HEK293 (cell line): ENCODE data around the gene RAB6D.

ENCODE experiments used
- CTCF ChIA-PET: fragments of 350-600 bp; formaldehyde crosslinking; extraction: SDS; loops from one replicate; lab custom pipeline; 2021; ENCODE audit warnings: antibody characterized with exemption; lab: Yijun Ruan, JAX
- POLR2A ChIA-PET: fragments of 300-600 bp; formaldehyde crosslinking; extraction: SDS; loops from one replicate; lab custom pipeline; 2020; ENCODE audit warnings: antibody characterized with exemption, inconsistent platforms; lab: Yijun Ruan, JAX
- H3K27ac ChIP-seq: fragments of 200-500 bp; sonication (Bioruptor generic); 2 replicates; pipeline ENCODE4 v1.5.1; 2014; ENCODE audit warnings: low read depth, low read length, control low read depth, inconsistent platforms; ENCODE audit errors: extremely low read depth
- H3K36me3 ChIP-seq, 2 experiments: fragments of 200-500 bp in 1 of 2; sonication (Bioruptor generic) in 1 of 2; 1 replicate in 1 of 2; 2 replicates in 1 of 2; pipeline ENCODE4 v1.5.1; 2014 to 2017; ENCODE audit warnings: inconsistent platforms in 2 of 2, low read length in 2 of 2; ENCODE audit not compliant: control insufficient read depth in 2 of 2, insufficient read depth in 1 of 2
- H3K4me1 ChIP-seq: fragments of 200-500 bp; sonication (Bioruptor generic); 2 replicates; pipeline ENCODE4 v1.5.1; 2014; ENCODE audit warnings: mild to moderate bottlenecking, low read length, inconsistent platforms; ENCODE audit not compliant: control insufficient read depth, insufficient read depth
- H3K4me3 ChIP-seq: 2 replicates; pipeline ENCODE4 v1.5.1; 2011; ENCODE audit warnings: low read depth, mild to moderate bottlenecking, control low read depth, low read length, moderate library complexity
- H3K9me3 ChIP-seq: fragments of 200-500 bp; sonication (Bioruptor generic); 2 replicates; pipeline ENCODE4 v1.5.1; 2014; ENCODE audit warnings: low read depth, low read length, inconsistent platforms; ENCODE audit not compliant: control insufficient read depth, insufficient read depth
- HOXA7 ChIP-seq: sonication (generic); formaldehyde crosslinking; IDR thresholded peaks from 2 replicates; pipeline ENCODE4 v1.8.1; 2022; ENCODE audit warnings: missing genetic modification reagents, borderline replicate concordance
- MZF1 ChIP-seq: fragments of 450-650 bp; formaldehyde crosslinking; IDR thresholded peaks from 2 replicates; pipeline ENCODE4 v1.5.1; 2017; ENCODE audit warnings: missing biosample characterization, missing genetic modification characterization, borderline replicate concordance
- SP3 ChIP-seq: fragments of 450-650 bp; formaldehyde crosslinking; IDR thresholded peaks from 2 replicates; pipeline ENCODE4 v1.5.1; 2016; ENCODE audit warnings: missing biosample characterization, missing genetic modification characterization
- ZEB2 ChIP-seq: fragments of 450-650 bp; formaldehyde crosslinking; IDR thresholded peaks from 2 replicates; pipeline ENCODE4 v1.5.1; 2016; ENCODE audit warnings: missing biosample characterization, missing genetic modification characterization
- ZFP69B ChIP-seq: fragments of 450-650 bp; formaldehyde crosslinking; IDR thresholded peaks from 2 replicates; pipeline ENCODE4 v1.5.1; 2016; ENCODE audit warnings: missing biosample characterization, missing genetic modification characterization
- ZNF184 ChIP-seq: fragments of 450-650 bp; IDR thresholded peaks from 2 replicates; pipeline ENCODE4 v1.5.1; 2018; ENCODE audit warnings: missing biosample characterization, mild to moderate bottlenecking, missing genetic modification characterization
- ZNF221 ChIP-seq: fragments of 450-650 bp; formaldehyde crosslinking; IDR thresholded peaks from 2 replicates; pipeline ENCODE4 v1.5.1; 2017; ENCODE audit warnings: missing biosample characterization, missing genetic modification characterization, borderline replicate concordance
- ZNF404 ChIP-seq: fragments of 450-650 bp; formaldehyde crosslinking; IDR thresholded peaks from 2 replicates; pipeline ENCODE4 v1.5.1; 2017; ENCODE audit warnings: missing biosample characterization, missing genetic modification characterization
- ZNF529 ChIP-seq: fragments of 450-650 bp; formaldehyde crosslinking; IDR thresholded peaks from 2 replicates; pipeline ENCODE4 v1.5.1; 2017; ENCODE audit warnings: missing genetic modification characterization, missing biosample characterization; ENCODE audit not compliant: insufficient replicate concordance
- ZNF560 ChIP-seq: fragments of 450-650 bp; formaldehyde crosslinking; IDR thresholded peaks from 2 replicates; pipeline ENCODE4 v1.5.1; 2017; ENCODE audit warnings: missing biosample characterization, missing genetic modification characterization, borderline replicate concordance
- ZNF600 ChIP-seq: fragments of 450-650 bp; formaldehyde crosslinking; IDR thresholded peaks from 2 replicates; pipeline ENCODE4 v1.5.1; 2016; ENCODE audit warnings: missing biosample characterization, missing genetic modification characterization
- ZNF677 ChIP-seq: fragments of 450-650 bp; IDR thresholded peaks from 2 replicates; pipeline ENCODE4 v1.5.0; 2018; ENCODE audit warnings: missing biosample characterization, mild to moderate bottlenecking, missing genetic modification characterization, moderate library complexity
- ZNF777 ChIP-seq: fragments of 450-650 bp; formaldehyde crosslinking; IDR thresholded peaks from 2 replicates; pipeline ENCODE4 v1.5.1; 2017; ENCODE audit warnings: missing biosample characterization, missing genetic modification characterization, borderline replicate concordance
- ZNF785 ChIP-seq: fragments of 450-650 bp; formaldehyde crosslinking; IDR thresholded peaks from 2 replicates; pipeline ENCODE4 v1.5.1; 2016; ENCODE audit warnings: missing biosample characterization, missing genetic modification characterization
- TF ChIP-seq, protein P1 (sequence below): sonication (generic); formaldehyde crosslinking; IDR thresholded peaks from 2 replicates; pipeline ENCODE4 v1.8.1; 2022; ENCODE audit warnings: mild to moderate bottlenecking, moderate library complexity, missing genetic modification reagents
- TF ChIP-seq, protein P2 (sequence below): fragments of 450-650 bp; formaldehyde crosslinking; IDR thresholded peaks from 2 replicates; pipeline ENCODE4 v1.5.1; 2016; ENCODE audit warnings: missing biosample characterization, missing genetic modification characterization
- TF ChIP-seq, protein P3 (sequence below): fragments of 450-650 bp; IDR thresholded peaks from 2 replicates; pipeline ENCODE4 v1.5.1; 2018; ENCODE audit warnings: missing biosample characterization, mild to moderate bottlenecking, missing genetic modification characterization
- TF ChIP-seq, protein P4 (sequence below): fragments of 450-650 bp; formaldehyde crosslinking; conservative IDR thresholded peaks from 2 replicates; pipeline ENCODE4 v1.5.1; 2016; ENCODE audit warnings: low read depth, missing biosample characterization, missing genetic modification characterization

Gene RAB6D

DNA sequence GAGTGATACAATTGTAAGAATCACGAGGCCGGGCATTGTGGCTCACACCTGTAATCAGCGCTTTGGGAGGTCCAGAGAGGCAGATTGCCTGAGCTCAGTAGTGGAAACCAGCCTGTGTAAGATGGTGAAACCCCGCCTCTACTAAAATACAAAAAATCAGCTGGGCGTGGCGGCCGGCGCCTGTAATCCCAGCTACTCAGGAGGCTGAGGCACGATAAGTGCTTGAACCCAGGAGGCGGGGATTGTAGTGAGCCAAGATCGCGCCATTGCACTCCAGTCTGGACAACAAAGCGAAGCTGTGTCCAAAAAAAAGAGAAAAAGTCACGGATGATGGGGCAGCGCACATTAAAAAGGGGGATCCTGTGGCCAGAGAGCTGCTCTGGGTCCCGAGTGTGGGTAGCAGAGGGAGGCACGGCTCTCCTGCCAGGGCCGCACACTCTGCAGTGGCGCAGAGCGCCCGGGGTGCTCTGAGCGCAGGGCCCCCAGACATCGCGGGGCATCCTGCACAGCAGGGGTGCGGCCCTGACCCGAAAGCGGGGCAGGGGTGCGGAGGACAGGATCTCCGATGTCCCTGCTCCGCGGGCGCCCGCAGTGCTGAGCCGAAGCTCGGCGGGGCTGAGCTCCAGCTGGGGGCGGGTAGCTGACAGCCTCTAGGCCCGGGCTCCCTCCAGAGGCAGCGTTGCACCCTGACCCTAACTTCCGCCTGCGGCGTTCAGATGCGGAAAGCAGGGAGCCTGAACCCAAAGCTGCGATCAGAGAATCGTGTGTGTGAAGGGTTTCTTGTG, 30.4 kb upstream of the RAB6D start:
- H3K4me1 ChIP-seq = no peaks in the 10 kb centered on the region
- H3K27ac ChIP-seq = no peak overlapping the region
- ChIA-PET CTCF (no interaction called here), POLR2A (no interaction called here)
- no peaks in the 10 kb centered on the region for H3K9me3 ChIP-seq
- no peaks in the 10 kb centered on the region for H3K36me3 ChIP-seq
- TF ChIP-seq MZF1 (tag by site-specific recombination) (no peak), ZNF677 (tag by site-specific recombination) (no peak), ZNF184 (tag by site-specific recombination) (no peak), ZNF560 (no peak), ZEB2 (tag by site-specific recombination) (no peak), SP3 (tag by site-specific recombination) (no peak), ZNF404 (no peak), ZNF221 (tag by site-specific recombination) (no peak), HOXA7 (CRISPR knock-in tag) (no peak), ZNF777 (tag by site-specific recombination) (no peak), ZNF600 (tag by site-specific recombination) (no peak), ZNF529 (tag by site-specific recombination) (no peak), ZNF785 (tag by site-specific recombination) (no peak), ZFP69B (no peak)
- TF ChIP-seq, protein P1, sequence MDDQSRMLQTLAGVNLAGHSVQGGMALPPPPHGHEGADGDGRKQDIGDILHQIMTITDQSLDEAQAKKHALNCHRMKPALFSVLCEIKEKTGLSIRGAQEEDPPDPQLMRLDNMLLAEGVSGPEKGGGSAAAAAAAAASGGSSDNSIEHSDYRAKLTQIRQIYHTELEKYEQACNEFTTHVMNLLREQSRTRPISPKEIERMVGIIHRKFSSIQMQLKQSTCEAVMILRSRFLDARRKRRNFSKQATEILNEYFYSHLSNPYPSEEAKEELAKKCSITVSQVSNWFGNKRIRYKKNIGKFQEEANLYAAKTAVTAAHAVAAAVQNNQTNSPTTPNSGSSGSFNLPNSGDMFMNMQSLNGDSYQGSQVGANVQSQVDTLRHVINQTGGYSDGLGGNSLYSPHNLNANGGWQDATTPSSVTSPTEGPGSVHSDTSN = no peak
- TF ChIP-seq, protein P2, sequence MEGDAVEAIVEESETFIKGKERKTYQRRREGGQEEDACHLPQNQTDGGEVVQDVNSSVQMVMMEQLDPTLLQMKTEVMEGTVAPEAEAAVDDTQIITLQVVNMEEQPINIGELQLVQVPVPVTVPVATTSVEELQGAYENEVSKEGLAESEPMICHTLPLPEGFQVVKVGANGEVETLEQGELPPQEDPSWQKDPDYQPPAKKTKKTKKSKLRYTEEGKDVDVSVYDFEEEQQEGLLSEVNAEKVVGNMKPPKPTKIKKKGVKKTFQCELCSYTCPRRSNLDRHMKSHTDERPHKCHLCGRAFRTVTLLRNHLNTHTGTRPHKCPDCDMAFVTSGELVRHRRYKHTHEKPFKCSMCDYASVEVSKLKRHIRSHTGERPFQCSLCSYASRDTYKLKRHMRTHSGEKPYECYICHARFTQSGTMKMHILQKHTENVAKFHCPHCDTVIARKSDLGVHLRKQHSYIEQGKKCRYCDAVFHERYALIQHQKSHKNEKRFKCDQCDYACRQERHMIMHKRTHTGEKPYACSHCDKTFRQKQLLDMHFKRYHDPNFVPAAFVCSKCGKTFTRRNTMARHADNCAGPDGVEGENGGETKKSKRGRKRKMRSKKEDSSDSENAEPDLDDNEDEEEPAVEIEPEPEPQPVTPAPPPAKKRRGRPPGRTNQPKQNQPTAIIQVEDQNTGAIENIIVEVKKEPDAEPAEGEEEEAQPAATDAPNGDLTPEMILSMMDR (tag by site-specific recombination) = no peak
- TF ChIP-seq, protein P3, sequence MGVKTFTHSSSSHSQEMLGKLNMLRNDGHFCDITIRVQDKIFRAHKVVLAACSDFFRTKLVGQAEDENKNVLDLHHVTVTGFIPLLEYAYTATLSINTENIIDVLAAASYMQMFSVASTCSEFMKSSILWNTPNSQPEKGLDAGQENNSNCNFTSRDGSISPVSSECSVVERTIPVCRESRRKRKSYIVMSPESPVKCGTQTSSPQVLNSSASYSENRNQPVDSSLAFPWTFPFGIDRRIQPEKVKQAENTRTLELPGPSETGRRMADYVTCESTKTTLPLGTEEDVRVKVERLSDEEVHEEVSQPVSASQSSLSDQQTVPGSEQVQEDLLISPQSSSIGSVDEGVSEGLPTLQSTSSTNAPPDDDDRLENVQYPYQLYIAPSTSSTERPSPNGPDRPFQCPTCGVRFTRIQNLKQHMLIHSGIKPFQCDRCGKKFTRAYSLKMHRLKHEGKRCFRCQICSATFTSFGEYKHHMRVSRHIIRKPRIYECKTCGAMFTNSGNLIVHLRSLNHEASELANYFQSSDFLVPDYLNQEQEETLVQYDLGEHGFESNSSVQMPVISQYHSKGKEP (tag by site-specific recombination) = no peak
- TF ChIP-seq, protein P4, sequence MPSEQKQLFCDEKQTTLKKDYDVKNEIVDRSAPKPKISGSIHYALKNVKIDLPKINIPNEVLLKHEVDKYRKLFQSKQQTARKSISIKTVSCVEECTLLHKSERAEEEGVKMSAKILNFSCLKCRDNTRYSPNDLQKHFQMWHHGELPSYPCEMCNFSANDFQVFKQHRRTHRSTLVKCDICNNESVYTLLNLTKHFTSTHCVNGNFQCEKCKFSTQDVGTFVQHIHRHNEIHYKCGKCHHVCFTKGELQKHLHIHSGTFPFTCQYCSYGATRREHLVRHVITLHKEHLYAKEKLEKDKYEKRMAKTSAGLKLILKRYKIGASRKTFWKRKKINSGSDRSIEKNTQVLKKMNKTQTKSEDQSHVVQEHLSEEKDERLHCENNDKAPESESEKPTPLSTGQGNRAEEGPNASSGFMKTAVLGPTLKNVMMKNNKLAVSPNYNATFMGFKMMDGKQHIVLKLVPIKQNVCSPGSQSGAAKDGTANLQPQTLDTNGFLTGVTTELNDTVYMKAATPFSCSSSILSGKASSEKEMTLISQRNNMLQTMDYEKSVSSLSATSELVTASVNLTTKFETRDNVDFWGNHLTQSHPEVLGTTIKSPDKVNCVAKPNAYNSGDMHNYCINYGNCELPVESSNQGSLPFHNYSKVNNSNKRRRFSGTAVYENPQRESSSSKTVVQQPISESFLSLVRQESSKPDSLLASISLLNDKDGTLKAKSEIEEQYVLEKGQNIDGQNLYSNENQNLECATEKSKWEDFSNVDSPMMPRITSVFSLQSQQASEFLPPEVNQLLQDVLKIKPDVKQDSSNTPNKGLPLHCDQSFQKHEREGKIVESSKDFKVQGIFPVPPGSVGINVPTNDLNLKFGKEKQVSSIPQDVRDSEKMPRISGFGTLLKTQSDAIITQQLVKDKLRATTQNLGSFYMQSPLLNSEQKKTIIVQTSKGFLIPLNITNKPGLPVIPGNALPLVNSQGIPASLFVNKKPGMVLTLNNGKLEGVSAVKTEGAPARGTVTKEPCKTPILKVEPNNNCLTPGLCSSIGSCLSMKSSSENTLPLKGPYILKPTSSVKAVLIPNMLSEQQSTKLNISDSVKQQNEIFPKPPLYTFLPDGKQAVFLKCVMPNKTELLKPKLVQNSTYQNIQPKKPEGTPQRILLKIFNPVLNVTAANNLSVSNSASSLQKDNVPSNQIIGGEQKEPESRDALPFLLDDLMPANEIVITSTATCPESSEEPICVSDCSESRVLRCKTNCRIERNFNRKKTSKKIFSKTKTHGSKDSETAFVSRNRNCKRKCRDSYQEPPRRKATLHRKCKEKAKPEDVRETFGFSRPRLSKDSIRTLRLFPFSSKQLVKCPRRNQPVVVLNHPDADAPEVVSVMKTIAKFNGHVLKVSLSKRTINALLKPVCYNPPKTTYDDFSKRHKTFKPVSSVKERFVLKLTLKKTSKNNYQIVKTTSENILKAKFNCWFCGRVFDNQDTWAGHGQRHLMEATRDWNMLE (tag by site-specific recombination) = no peak
- H3K4me3 ChIP-seq = no peak overlapping the region
